ENCODE measurements around the gene ABCG1.

The ABCG1 gene

GRCh38 chr21:42257091-42257765 lies 38.3 kb downstream of the ABCG1 start:
- Histone ChIP-seq H3K4ac (ENCODE audit: low read depth, low read length) (no peak overlapping the region), H3K27me3 (ENCODE audit: insufficient read depth, low read length, poor library complexity) (no peaks in the 10 kb centered on the region), H3K9ac (ENCODE audit: low read length) (no peak overlapping the region), H3K36me3 (ENCODE audit: control insufficient read depth, insufficient read depth, low read length) (no peaks in the 10 kb centered on the region), H3K18ac (ENCODE audit: low read length) (no peak overlapping the region), H4K5ac (ENCODE audit: low read length) (no peak overlapping the region), H4K8ac (ENCODE audit: low read depth, low read length) (no peak overlapping the region), H2BK15ac (replicated peaks; ENCODE audit: low read depth) (no peak overlapping the region), H2BK120ac (ENCODE audit: low read depth, low read length) (no peak overlapping the region), H3K79me2 (ENCODE audit: control insufficient read depth, insufficient read depth, low read length) (no peaks in the 10 kb centered on the region), H3K4me3 (ENCODE audit: low read length) (no peak overlapping the region), H2BK5ac (ENCODE audit: low read length) (no peak overlapping the region), H3K27ac (ENCODE audit: low read depth, low read length) (no peak overlapping the region), H3K23ac (ENCODE audit: low read length) (no peak overlapping the region), H2AK5ac (ENCODE audit: low read length) (no peak overlapping the region), H3K4me2 (ENCODE audit: low read length) (no peak overlapping the region), H3K4me1 (ENCODE audit: control insufficient read depth, low read depth, low read length) (no peaks in the 10 kb centered on the region), H3K56ac (ENCODE audit: low read length) (no peak overlapping the region), H3K79me1 (ENCODE audit: low read length) (no peaks in the 10 kb centered on the region)
- DNase-seq, result no peak
- no CpG with 5 or more reads among the region's 12 CpGs for WGBS (ENCODE audit: extremely low coverage, insufficient coverage, low lambda C conversion rate)

DNA sequence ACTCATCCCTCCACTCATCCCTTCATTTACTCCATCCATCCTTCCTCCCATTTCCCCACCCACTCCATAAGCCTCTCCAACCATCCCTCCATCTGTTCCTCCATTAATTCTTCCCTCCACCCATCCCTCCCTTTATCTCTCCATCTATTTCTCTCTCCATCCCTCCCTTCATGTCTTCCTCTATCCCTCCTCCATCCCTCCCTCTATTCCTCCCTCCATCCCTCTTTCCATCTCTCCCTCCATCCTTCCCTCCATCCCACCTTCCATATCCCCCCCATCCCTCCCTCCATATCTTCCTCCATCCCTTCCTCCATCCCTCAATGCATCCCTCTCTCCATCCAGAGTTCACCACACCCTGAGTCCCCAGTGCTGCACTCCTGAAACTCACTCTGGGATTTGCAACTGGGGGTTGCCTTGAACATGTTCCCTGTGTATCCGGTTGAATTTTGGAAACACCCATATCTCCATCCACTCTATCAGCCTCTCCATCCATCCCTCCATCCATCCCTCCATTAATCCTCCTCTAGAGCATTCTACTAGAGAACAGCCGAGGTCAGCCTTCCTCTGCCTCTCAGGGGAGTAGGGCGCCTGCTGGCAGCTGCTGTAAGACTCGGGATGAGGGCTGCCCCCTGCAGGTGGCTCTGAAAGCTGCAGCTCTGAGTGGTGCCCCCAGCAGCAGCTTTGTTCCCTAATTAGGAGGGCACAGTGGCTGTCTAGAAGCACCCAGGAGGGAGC lies 39.4 kb downstream of the ABCG1 start:
- Histone ChIP-seq H3K18ac (ENCODE audit: low read length) (no peak overlapping the region), H3K4me3 (ENCODE audit: low read length) (no peak overlapping the region), H3K4me1 (ENCODE audit: control insufficient read depth, low read depth, low read length) (no peaks in the 10 kb centered on the region), H3K9ac (ENCODE audit: low read length) (no peak overlapping the region), H3K56ac (ENCODE audit: low read length) (no peak overlapping the region), H2BK15ac (replicated peaks; ENCODE audit: low read depth) (no peak overlapping the region), H2BK5ac (ENCODE audit: low read length) (no peak overlapping the region), H3K27me3 (ENCODE audit: insufficient read depth, low read length, poor library complexity) (no peaks in the 10 kb centered on the region), H3K27ac (ENCODE audit: low read depth, low read length) (no peak overlapping the region), H4K5ac (ENCODE audit: low read length) (no peak overlapping the region), H2AK5ac (ENCODE audit: low read length) (no peak overlapping the region), H2BK120ac (ENCODE audit: low read depth, low read length) (no peak overlapping the region), H3K4ac (ENCODE audit: low read depth, low read length) (no peak overlapping the region), H3K36me3 (ENCODE audit: control insufficient read depth, insufficient read depth, low read length) (no peaks in the 10 kb centered on the region), H3K23ac (ENCODE audit: low read length) (no peak overlapping the region), H3K79me2 (ENCODE audit: control insufficient read depth, insufficient read depth, low read length) (no peaks in the 10 kb centered on the region), H3K4me2 (ENCODE audit: low read length) (no peak overlapping the region), H3K79me1 (ENCODE audit: low read length) (no peaks in the 10 kb centered on the region), H4K8ac (ENCODE audit: low read depth, low read length) (no peak overlapping the region)
- peak; percentile 76 for DNase-seq
- no CpG with 5 or more reads among the region's 4 CpGs for WGBS (ENCODE audit: extremely low coverage, insufficient coverage, low lambda C conversion rate)

DNA sequence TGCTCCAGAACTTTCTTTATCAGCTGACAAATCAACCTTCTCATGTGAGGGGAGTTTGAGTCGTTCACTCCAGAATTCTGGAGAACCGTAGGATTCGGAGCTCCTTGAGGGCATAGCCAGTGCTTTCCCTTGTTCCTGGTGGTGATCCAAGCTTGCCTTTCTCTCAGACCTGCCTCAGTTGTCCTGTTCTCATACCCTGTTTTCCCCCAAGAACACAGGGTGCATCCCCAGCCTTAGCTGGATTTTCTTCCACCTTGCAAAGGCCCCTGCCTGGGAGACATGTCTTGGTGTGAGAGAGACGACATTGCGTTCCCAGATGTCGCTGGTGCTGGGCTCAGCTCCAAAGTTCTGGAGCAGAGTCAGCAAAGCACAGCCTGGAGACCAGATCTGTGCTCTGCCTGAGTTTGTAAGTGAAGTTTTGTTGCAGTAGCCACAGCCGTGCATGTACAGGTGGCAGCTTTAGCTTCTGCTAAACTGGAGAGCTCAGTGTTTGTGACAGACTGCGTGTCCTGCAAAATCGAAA lies 40.0 kb downstream of the ABCG1 start:
- Histone ChIP-seq H4K8ac (ENCODE audit: low read depth, low read length) (no peak overlapping the region), H3K4ac (ENCODE audit: low read depth, low read length) (no peak overlapping the region), H3K27ac (ENCODE audit: low read depth, low read length) (no peak overlapping the region), H4K5ac (ENCODE audit: low read length) (no peak overlapping the region), H3K18ac (ENCODE audit: low read length) (no peak overlapping the region), H3K79me2 (ENCODE audit: control insufficient read depth, insufficient read depth, low read length) (no peaks in the 10 kb centered on the region), H3K79me1 (ENCODE audit: low read length) (no peaks in the 10 kb centered on the region), H2AK5ac (ENCODE audit: low read length) (no peak overlapping the region), H2BK5ac (ENCODE audit: low read length) (no peak overlapping the region), H3K4me2 (ENCODE audit: low read length) (no peak overlapping the region), H2BK15ac (replicated peaks; ENCODE audit: low read depth) (no peak overlapping the region), H2BK120ac (ENCODE audit: low read depth, low read length) (no peak overlapping the region), H3K9ac (ENCODE audit: low read length) (no peak overlapping the region), H3K4me3 (ENCODE audit: low read length) (no peak overlapping the region), H3K27me3 (ENCODE audit: insufficient read depth, low read length, poor library complexity) (no peaks in the 10 kb centered on the region), H3K4me1 (ENCODE audit: control insufficient read depth, low read depth, low read length) (no peaks in the 10 kb centered on the region), H3K23ac (ENCODE audit: low read length) (no peak overlapping the region), H3K36me3 (ENCODE audit: control insufficient read depth, insufficient read depth, low read length) (no peaks in the 10 kb centered on the region), H3K56ac (ENCODE audit: low read length) (no peak overlapping the region)
- no CpG with 5 or more reads among the region's 9 CpGs for whole genome bisulfite sequencing (ENCODE audit: extremely low coverage, insufficient coverage, low lambda C conversion rate)
- no peak for DNase-seq

DNA sequence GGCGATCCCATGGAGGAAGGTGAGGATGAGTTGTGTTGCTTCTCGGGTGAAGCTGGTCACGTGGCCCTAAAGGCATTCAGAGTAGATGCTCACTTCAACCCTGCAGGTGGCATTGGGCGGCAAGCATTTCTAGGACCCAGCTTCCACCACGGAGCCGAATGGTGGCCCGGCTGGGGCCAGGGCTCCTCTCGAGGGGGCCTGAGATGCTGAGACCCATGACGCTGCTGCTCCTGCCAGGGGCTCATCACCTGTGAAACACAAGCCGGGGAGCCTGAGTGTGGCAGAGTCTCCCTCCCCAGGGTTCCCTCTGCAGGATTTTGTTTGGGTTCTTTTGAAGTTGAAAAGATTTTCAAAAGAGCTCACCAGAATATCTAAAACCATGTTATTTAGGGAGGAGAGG lies 41.2 kb downstream of the ABCG1 start:
- no CpG with 5 or more reads among the region's 10 CpGs for WGBS (ENCODE audit: extremely low coverage, insufficient coverage, low lambda C conversion rate)
- no peak overlapping the region for H2BK15ac ChIP-seq (replicated peaks; ENCODE audit: low read depth)
- H3K4me2 ChIP-seq (ENCODE audit: low read length), result no peak overlapping the region
- no peak overlapping the region for H4K5ac ChIP-seq (ENCODE audit: low read length)
- H3K79me2 ChIP-seq (ENCODE audit: control insufficient read depth, insufficient read depth, low read length), result no peaks in the 10 kb centered on the region
- H3K4me1 ChIP-seq (ENCODE audit: control insufficient read depth, low read depth, low read length), result no peaks in the 10 kb centered on the region
- H3K79me1 ChIP-seq (ENCODE audit: low read length), result no peaks in the 10 kb centered on the region
- no peak overlapping the region for H3K4ac ChIP-seq (ENCODE audit: low read depth, low read length)
- H3K18ac ChIP-seq (ENCODE audit: low read length), result no peak overlapping the region
- H3K36me3 ChIP-seq (ENCODE audit: control insufficient read depth, insufficient read depth, low read length), result no peaks in the 10 kb centered on the region
- DNase-seq, result no peak
- no peak overlapping the region for H3K23ac ChIP-seq (ENCODE audit: low read length)
- no peak overlapping the region for H2AK5ac ChIP-seq (ENCODE audit: low read length)
- no peaks in the 10 kb centered on the region for H3K27me3 ChIP-seq (ENCODE audit: insufficient read depth, low read length, poor library complexity)
- H3K4me3 ChIP-seq (ENCODE audit: low read length), result no peak overlapping the region
- no peak overlapping the region for H3K9ac ChIP-seq (ENCODE audit: low read length)
- no peak overlapping the region for H2BK120ac ChIP-seq (ENCODE audit: low read depth, low read length)
- no peak overlapping the region for H2BK5ac ChIP-seq (ENCODE audit: low read length)
- H4K8ac ChIP-seq (ENCODE audit: low read depth, low read length), result no peak overlapping the region
- H3K27ac ChIP-seq (ENCODE audit: low read depth, low read length), result no peak overlapping the region
- H3K56ac ChIP-seq (ENCODE audit: low read length), result no peak overlapping the region

DNA sequence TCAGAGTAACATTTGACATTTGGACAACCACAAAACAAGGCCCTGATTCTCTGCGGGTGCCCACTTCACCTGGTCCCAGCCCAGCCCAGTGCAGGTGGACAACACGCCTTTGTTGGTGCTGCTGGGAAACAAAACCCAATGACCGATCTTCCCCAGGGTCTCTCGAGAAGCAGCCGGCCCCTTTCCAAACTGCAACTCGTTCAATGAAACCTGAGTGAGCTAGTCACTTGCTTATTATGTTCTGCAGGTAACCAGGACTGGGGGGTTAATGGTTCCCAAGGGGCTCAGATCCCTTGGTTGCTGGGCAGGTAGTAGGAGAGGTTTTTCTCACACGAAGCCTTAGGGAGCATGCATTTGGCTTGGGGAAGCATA lies 42.9 kb downstream of the ABCG1 start:
- no peak for DNase-seq

More for the DNA sequence above, 42.9 kb downstream of the ABCG1 start:
- Histone ChIP-seq H2BK5ac (ENCODE audit: low read length) (no peak overlapping the region), H3K4me2 (ENCODE audit: low read length) (no peak overlapping the region), H3K18ac (ENCODE audit: low read length) (no peak overlapping the region), H3K4me3 (ENCODE audit: low read length) (no peak overlapping the region), H3K4ac (ENCODE audit: low read depth, low read length) (no peak overlapping the region), H3K27ac (ENCODE audit: low read depth, low read length) (no peak overlapping the region), H2BK15ac (replicated peaks; ENCODE audit: low read depth) (no peak overlapping the region), H3K27me3 (ENCODE audit: insufficient read depth, low read length, poor library complexity) (no peaks in the 10 kb centered on the region), H3K79me2 (ENCODE audit: control insufficient read depth, insufficient read depth, low read length) (no peaks in the 10 kb centered on the region), H4K8ac (ENCODE audit: low read depth, low read length) (no peak overlapping the region), H4K5ac (ENCODE audit: low read length) (no peak overlapping the region), H3K36me3 (ENCODE audit: control insufficient read depth, insufficient read depth, low read length) (no peaks in the 10 kb centered on the region), H2AK5ac (ENCODE audit: low read length) (no peak overlapping the region), H3K23ac (ENCODE audit: low read length) (no peak overlapping the region), H3K9ac (ENCODE audit: low read length) (no peak overlapping the region), H3K56ac (ENCODE audit: low read length) (no peak overlapping the region), H3K79me1 (ENCODE audit: low read length) (no peaks in the 10 kb centered on the region), H3K4me1 (ENCODE audit: control insufficient read depth, low read depth, low read length) (no peaks in the 10 kb centered on the region), H2BK120ac (ENCODE audit: low read depth, low read length) (no peak overlapping the region)
- no CpG with 5 or more reads among the region's 7 CpGs for WGBS (ENCODE audit: extremely low coverage, insufficient coverage, low lambda C conversion rate)
